ENCODE measurements around the gene GLRB.

GLRB gene

DNA sequence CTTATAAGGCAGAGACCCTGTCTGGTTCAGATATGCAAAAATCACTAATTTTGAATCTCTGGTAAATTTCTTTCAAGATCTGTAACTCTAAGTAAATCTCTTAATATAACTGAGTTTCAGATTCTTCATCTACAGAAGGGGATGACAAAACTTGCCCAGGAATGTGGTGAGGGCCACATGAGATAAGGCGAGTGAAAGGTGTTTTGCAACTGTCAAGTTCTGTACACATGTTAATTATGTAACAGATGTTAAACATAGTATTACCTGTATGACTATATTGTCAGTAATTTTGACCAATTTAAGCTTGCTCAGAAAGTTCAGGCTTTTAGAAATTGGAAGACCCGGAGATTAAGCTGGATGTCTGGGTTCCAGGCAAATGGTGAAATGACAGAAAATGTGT lies 549 bp upstream of the GLRB start:
- H3K36me3 ChIP-seq (ENCODE audit: control insufficient read depth, insufficient read depth, low read length), result no peaks in the 10 kb centered on the region
- H3K9me3 ChIP-seq (ENCODE audit: control insufficient read depth, low read length), result no peaks in the 10 kb centered on the region
- peak overlapping the region; percentile 46 for H3K4me3 ChIP-seq (ENCODE audit: extremely low read depth, insufficient read depth, low read length, poor library complexity, severe bottlenecking)
- no peak overlapping the region for H3K27ac ChIP-seq (ENCODE audit: low read depth, low read length, severe bottlenecking)
- 86 to 100% methylated on average over 1 of the region's 2 CpGs for WGBS, 2 experiments (ENCODE audit: insufficient coverage in 2 of 2)
- no peaks in the 10 kb centered on the region for H3K4me1 ChIP-seq (ENCODE audit: control insufficient read depth, insufficient read depth, low read length, poor library complexity, severe bottlenecking)

DNA sequence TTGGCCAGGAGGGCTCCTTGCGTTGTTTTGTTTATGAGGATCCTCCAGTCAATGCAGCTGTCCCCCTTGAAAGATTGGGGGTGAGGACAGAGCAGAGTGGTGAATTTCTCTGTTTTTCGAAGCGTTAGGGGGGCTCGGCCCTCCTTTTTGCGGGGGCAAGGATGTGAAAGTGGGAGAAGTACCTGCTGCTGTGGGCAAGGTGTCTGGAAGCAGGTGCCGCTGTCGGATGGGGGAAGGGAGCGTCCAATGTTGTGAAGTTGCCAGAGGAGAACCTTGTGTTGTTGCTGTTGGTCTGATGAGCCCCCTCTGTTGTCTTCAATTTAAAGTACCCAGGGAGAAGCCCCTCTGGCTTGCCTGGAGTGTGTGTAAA lies 613 bp downstream of the GLRB start:
- H3K4me3 ChIP-seq (ENCODE audit: extremely low read depth, insufficient read depth, low read length, poor library complexity, severe bottlenecking), result peak overlapping the region; percentile 46
- 2% methylated on average over 7 to 8 of the region's 8 CpGs for WGBS, 2 experiments (ENCODE audit: insufficient coverage in 2 of 2)
- no peaks in the 10 kb centered on the region for H3K4me1 ChIP-seq (ENCODE audit: control insufficient read depth, insufficient read depth, low read length, poor library complexity, severe bottlenecking)
- no peaks in the 10 kb centered on the region for H3K9me3 ChIP-seq (ENCODE audit: control insufficient read depth, low read length)
- H3K27ac ChIP-seq (ENCODE audit: low read depth, low read length, severe bottlenecking), result no peak overlapping the region
- H3K36me3 ChIP-seq (ENCODE audit: control insufficient read depth, insufficient read depth, low read length), result no peaks in the 10 kb centered on the region

DNA sequence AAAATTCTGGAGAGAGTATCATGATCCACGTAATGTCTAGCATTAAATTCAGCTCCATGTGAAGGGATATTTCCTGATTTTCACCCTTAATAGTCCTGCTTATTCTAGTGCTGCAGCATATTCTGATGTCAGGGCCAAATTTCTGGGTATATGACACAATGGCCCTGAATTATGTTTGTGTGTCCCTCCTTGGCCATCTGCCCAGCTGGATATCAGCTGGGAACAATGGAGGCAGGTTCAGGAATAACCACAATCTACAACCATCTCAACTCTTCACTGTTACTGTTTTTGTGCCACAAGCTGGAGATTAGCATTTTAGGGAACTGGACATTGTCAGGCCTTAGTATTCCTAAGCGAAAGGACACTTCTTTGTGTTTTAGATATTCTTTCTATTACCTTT lies 3.5 kb downstream of the GLRB start:
- H3K27ac ChIP-seq (ENCODE audit: low read depth, low read length, severe bottlenecking), result no peak overlapping the region
- no peak overlapping the region for H3K4me3 ChIP-seq (ENCODE audit: extremely low read depth, insufficient read depth, low read length, poor library complexity, severe bottlenecking)
- H3K36me3 ChIP-seq (ENCODE audit: control insufficient read depth, insufficient read depth, low read length), result no peaks in the 10 kb centered on the region
- 75 to 100% methylated on average over 1 of the region's 2 CpGs for WGBS, 2 experiments (ENCODE audit: insufficient coverage in 2 of 2)
- H3K4me1 ChIP-seq (ENCODE audit: control insufficient read depth, insufficient read depth, low read length, poor library complexity, severe bottlenecking), result no peaks in the 10 kb centered on the region
- no peaks in the 10 kb centered on the region for H3K9me3 ChIP-seq (ENCODE audit: control insufficient read depth, low read length)

DNA sequence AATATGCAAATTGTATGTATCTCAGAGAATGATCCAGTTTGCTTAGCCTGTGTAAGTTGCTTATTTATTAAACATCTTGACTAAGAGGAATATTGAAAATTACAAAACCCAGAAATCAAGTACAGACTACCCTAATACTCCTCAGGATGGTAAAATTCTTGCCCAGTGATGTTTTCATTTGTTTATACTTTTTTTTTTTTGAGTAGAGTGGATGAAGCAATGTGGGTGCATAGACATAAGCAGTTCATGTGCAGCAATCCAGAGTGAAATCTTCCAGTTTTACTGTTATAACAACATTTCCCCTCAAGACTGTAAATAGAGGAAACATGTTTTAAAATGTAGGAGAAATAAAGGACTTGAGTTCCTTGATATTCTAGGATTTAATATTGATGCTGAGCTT lies 4.7 kb downstream of the GLRB start:
- Histone ChIP-seq H3K27ac (ENCODE audit: low read depth, low read length, severe bottlenecking) (no peak overlapping the region), H3K4me3 (ENCODE audit: extremely low read depth, insufficient read depth, low read length, poor library complexity, severe bottlenecking) (no peak overlapping the region), H3K36me3 (ENCODE audit: control insufficient read depth, insufficient read depth, low read length) (no peaks in the 10 kb centered on the region), H3K4me1 (ENCODE audit: control insufficient read depth, insufficient read depth, low read length, poor library complexity, severe bottlenecking) (no peaks in the 10 kb centered on the region), H3K9me3 (ENCODE audit: control insufficient read depth, low read length) (no peaks in the 10 kb centered on the region)

DNA sequence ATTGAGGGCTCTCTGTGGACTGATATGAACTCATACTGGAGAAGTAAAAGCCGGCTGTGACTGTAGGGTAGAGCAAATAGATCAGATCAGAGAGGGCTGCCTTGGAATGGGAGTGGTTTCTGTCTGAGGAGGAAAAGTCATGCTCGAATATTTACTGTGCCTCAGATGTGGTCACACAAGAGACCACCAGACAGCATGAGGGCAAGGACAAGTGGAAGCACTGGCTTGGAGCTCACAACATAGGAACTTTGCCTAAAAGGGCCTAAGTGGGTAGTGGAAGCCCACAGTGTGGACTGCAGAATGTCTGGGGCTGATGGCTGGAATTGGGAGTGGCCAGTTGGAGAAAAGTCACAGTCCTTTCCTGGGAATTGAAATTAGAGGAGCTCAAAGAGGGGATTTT lies 19.8 kb downstream of the GLRB start:
- no peak overlapping the region for H3K27ac ChIP-seq (ENCODE audit: low read depth, low read length, severe bottlenecking)
- no peaks in the 10 kb centered on the region for H3K36me3 ChIP-seq (ENCODE audit: control insufficient read depth, insufficient read depth, low read length)
- WGBS, 2 experiments (ENCODE audit: insufficient coverage in 2 of 2), result 75 to 76% methylated on average over 2 of the region's 2 CpGs
- H3K4me1 ChIP-seq (ENCODE audit: control insufficient read depth, insufficient read depth, low read length, poor library complexity, severe bottlenecking), result no peaks in the 10 kb centered on the region
- no peak overlapping the region for H3K4me3 ChIP-seq (ENCODE audit: extremely low read depth, insufficient read depth, low read length, poor library complexity, severe bottlenecking)
- no peaks in the 10 kb centered on the region for H3K9me3 ChIP-seq (ENCODE audit: control insufficient read depth, low read length)

DNA sequence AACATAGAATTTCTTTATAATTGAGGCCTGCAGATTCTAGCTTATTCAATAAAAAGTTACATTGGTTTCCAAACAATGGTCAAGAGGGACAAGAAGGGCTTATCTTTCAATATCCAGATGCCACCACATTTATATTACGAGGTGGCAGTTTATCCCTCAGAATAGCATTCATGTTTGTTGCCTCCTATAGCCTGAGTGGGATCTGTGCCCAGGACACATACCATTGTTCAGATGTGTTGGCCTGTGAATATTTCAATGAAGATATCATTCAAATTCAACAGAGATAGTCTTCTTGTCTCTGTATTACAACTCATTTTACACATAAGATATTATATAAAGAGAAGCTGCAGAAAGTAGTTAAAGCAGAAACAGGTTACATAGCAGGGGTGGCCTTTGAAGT lies 20.5 kb downstream of the GLRB start:
- Histone ChIP-seq H3K27ac (ENCODE audit: low read depth, low read length, severe bottlenecking) (no peak overlapping the region), H3K9me3 (ENCODE audit: control insufficient read depth, low read length) (no peaks in the 10 kb centered on the region), H3K4me3 (ENCODE audit: extremely low read depth, insufficient read depth, low read length, poor library complexity, severe bottlenecking) (no peak overlapping the region), H3K4me1 (ENCODE audit: control insufficient read depth, insufficient read depth, low read length, poor library complexity, severe bottlenecking) (no peaks in the 10 kb centered on the region), H3K36me3 (ENCODE audit: control insufficient read depth, insufficient read depth, low read length) (no peaks in the 10 kb centered on the region)
- 100% methylated on average over 1 of the region's 1 CpG; no CpG with 5 or more reads in 1 of the 2 experiments for WGBS, 2 experiments (ENCODE audit: insufficient coverage in 2 of 2)

DNA sequence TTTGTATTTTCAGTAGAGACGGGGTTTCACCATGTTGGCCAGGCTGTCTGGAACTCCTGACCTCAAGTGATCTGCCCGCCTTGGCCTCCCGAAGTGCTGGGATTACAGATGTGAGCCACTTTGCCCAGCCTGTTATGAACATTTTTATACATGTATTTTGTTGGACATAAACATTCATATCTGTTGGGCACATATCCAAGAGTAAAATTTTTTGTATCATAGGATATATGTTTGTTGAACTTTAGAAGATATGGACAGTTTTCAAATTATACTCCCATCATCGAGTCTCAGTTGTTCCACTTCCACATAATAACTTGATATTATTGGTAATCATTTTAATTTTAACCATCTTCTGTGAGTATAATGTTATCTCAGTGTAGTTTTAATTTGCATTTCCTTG lies 23.6 kb downstream of the GLRB start:
- no peaks in the 10 kb centered on the region for H3K36me3 ChIP-seq (ENCODE audit: control insufficient read depth, insufficient read depth, low read length)
- H3K27ac ChIP-seq (ENCODE audit: low read depth, low read length, severe bottlenecking), result no peak overlapping the region
- WGBS, 2 experiments (ENCODE audit: insufficient coverage in 2 of 2), result 93 to 97% methylated on average over 3 of the region's 4 CpGs
- H3K4me3 ChIP-seq (ENCODE audit: extremely low read depth, insufficient read depth, low read length, poor library complexity, severe bottlenecking), result no peak overlapping the region
- no peaks in the 10 kb centered on the region for H3K4me1 ChIP-seq (ENCODE audit: control insufficient read depth, insufficient read depth, low read length, poor library complexity, severe bottlenecking)
- no peaks in the 10 kb centered on the region for H3K9me3 ChIP-seq (ENCODE audit: control insufficient read depth, low read length)

DNA sequence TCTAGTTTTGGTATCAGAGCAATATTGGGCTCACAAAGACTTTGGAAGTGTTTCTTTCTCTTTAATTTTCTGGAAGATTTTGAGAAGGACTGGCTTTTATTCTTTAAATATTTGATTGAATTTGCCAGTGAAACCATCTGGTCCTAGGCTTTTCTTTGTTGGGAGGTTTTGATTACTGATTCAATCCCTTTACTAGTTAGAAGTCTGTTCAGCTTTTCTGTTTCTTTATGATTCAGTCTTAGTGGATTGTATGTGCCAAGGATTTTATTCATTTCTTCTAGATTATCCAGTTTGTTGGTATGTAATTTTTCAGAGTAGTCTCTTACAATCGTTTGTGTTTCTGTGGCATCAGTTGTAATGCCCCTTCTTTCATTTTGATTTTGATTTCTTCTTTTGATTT lies 28.6 kb downstream of the GLRB start:
- no CpG with 5 or more reads among the region's 1 CpG for WGBS, 2 experiments (ENCODE audit: insufficient coverage in 2 of 2)
- no peaks in the 10 kb centered on the region for H3K9me3 ChIP-seq (ENCODE audit: control insufficient read depth, low read length)
- no peak overlapping the region for H3K4me3 ChIP-seq (ENCODE audit: extremely low read depth, insufficient read depth, low read length, poor library complexity, severe bottlenecking)
- no peaks in the 10 kb centered on the region for H3K36me3 ChIP-seq (ENCODE audit: control insufficient read depth, insufficient read depth, low read length)
- H3K4me1 ChIP-seq (ENCODE audit: control insufficient read depth, insufficient read depth, low read length, poor library complexity, severe bottlenecking), result no peaks in the 10 kb centered on the region
- no peak overlapping the region for H3K27ac ChIP-seq (ENCODE audit: low read depth, low read length, severe bottlenecking)

DNA sequence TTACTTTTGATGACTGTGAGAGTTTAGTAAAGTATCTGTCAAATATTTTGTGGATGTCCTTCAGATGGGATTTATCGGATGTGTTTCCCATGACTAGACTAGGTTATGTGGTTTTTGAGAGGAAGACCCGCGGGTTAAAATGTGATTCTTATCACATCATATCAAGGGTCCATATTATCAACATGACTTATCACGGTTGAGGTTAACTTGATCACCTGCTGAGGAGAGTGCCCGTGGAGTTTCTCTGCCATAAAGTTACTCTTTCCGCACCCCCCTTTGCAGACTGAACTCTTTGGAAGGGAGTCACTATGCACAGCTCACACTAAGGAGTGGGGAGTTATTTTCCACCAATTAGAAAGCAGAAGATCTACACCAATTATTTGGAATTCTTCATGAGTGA lies 38.7 kb downstream of the GLRB start:
- no CpG with 5 or more reads among the region's 6 CpGs for WGBS, 2 experiments (ENCODE audit: insufficient coverage in 2 of 2)
- H3K4me3 ChIP-seq (ENCODE audit: extremely low read depth, insufficient read depth, low read length, poor library complexity, severe bottlenecking), result no peak overlapping the region
- no peaks in the 10 kb centered on the region for H3K36me3 ChIP-seq (ENCODE audit: control insufficient read depth, insufficient read depth, low read length)
- H3K27ac ChIP-seq (ENCODE audit: low read depth, low read length, severe bottlenecking), result no peak overlapping the region
- H3K9me3 ChIP-seq (ENCODE audit: control insufficient read depth, low read length), result no peaks in the 10 kb centered on the region
- H3K4me1 ChIP-seq (ENCODE audit: control insufficient read depth, insufficient read depth, low read length, poor library complexity, severe bottlenecking), result no peaks in the 10 kb centered on the region

DNA sequence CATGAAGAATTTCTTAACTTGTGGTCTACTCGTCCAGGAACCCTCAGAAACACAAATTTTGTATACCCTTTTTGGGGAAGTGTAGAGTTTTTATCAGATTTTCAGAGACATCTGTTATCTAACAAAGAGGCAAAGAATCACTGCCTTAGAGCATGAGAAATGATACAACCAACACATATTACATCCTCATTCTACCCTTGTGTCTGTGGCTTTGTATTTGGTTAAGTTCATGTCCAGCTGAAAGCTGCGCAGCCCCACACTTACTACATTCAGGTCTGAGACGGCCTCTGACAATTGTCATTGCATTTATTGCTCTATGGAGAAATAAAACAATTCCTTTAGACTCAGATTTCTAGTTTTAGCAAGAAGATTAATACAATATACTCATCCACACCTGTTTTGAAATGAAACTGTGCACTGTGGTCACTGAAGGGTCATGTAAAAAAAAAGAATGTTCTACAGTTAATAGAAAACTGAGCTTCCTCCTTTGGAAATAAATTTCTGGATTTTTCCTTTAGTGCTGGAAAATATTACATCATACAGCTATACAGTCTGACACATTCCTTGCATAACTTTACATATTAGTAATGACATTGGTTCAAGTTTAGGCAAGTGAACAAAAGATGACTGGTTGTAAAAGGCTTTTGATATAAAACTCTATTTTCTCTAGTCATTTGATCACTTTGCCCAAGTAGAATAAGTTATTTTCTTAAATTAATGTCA lies 39.8 kb downstream of the GLRB start:
- WGBS, 2 experiments (ENCODE audit: insufficient coverage in 2 of 2), result no CpG with 5 or more reads among the region's 3 CpGs

DNA sequence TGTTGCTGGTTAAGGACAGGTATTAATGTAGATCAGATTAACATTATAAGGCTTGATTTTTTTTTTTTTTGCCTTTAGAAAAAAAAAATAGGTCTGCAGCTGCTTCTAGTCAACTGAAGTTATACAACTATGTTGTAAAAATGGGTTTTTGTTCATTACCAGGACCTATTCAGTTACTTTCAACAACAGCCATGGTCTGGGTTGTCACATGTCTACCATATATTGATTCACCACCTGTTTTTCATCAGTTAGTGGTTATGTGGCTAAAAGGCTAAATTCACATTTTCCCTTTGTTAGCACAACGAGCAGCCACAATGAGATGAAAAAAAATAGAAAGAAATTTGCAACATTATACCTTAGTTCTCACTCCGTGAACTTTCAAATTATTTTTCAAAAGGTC lies 45.5 kb downstream of the GLRB start:
- Histone ChIP-seq H3K9me3 (ENCODE audit: control insufficient read depth, low read length) (no peaks in the 10 kb centered on the region), H3K27ac (ENCODE audit: low read depth, low read length, severe bottlenecking) (no peak overlapping the region)
- 67% methylated on average over 1 of the region's 2 CpGs; no CpG with 5 or more reads in 1 of the 2 experiments for WGBS, 2 experiments (ENCODE audit: insufficient coverage in 2 of 2)

More for the DNA sequence above, 39.8 kb downstream of the GLRB start:
- H3K4me1 ChIP-seq (ENCODE audit: control insufficient read depth, insufficient read depth, low read length, poor library complexity, severe bottlenecking), result no peaks in the 10 kb centered on the region
- H3K27ac ChIP-seq (ENCODE audit: low read depth, low read length, severe bottlenecking), result peak overlapping the region; percentile 75
- no peaks in the 10 kb centered on the region for H3K9me3 ChIP-seq (ENCODE audit: control insufficient read depth, low read length)
- no peaks in the 10 kb centered on the region for H3K36me3 ChIP-seq (ENCODE audit: control insufficient read depth, insufficient read depth, low read length)
- no peak overlapping the region for H3K4me3 ChIP-seq (ENCODE audit: extremely low read depth, insufficient read depth, low read length, poor library complexity, severe bottlenecking)

More for the DNA sequence above, 45.5 kb downstream of the GLRB start:
- H3K4me3 ChIP-seq (ENCODE audit: extremely low read depth, insufficient read depth, low read length, poor library complexity, severe bottlenecking), result no peak overlapping the region
- H3K4me1 ChIP-seq (ENCODE audit: control insufficient read depth, insufficient read depth, low read length, poor library complexity, severe bottlenecking), result no peaks in the 10 kb centered on the region
- no peaks in the 10 kb centered on the region for H3K36me3 ChIP-seq (ENCODE audit: control insufficient read depth, insufficient read depth, low read length)
